ENCODE results near the gene CPSF4.
"Not testable (repeated sequence)": the region's sequence is repeated elsewhere in the genome, so short reads cannot be mapped to it uniquely, and the experiment has no call there.

Gene CPSF4

DNA sequence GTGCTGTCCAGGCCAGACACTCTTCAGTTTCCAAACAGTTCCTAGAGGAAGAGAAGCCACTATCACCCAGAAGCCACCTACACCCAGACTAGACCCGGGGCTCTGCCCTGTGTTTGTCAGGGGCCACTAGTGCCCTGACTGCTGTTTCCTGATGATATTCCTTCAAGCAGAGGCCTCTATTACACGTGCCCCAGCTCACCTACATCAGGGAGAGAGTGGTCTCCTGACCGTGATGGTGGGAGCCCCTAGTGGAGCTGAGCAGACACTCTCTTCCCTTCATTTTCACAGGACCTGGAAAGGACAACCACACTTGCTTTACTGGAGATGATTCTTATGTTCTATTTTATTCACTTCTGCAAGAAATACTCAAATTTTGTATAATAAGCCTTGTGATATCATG lies 52.1 kb downstream of the CPSF4 start:
- DNase-seq (ENCODE audit: low read depth in 2 of 2): no peak

DNA sequence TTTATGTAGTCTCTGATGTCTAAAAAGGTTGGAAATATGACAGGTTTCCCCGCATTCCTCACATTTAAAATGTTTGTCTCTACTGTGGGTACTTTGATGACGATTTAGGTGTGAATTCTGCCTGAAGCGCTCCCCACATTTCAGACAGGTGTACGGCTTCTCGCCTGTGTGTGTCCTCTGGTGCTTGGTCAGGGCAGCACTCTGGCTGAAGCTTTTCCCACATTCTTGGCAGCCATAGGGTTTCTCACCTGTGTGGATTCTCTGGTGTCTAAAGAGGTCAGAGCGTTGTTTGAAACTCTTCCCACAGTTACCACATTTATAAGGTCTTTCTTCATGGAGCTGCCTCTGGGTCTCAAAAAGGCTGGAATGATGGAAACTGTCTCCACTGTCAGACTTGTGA lies 55.1 kb downstream of the CPSF4 start:
- DNase-seq (ENCODE audit: low read depth in 2 of 2): no peak

DNA sequence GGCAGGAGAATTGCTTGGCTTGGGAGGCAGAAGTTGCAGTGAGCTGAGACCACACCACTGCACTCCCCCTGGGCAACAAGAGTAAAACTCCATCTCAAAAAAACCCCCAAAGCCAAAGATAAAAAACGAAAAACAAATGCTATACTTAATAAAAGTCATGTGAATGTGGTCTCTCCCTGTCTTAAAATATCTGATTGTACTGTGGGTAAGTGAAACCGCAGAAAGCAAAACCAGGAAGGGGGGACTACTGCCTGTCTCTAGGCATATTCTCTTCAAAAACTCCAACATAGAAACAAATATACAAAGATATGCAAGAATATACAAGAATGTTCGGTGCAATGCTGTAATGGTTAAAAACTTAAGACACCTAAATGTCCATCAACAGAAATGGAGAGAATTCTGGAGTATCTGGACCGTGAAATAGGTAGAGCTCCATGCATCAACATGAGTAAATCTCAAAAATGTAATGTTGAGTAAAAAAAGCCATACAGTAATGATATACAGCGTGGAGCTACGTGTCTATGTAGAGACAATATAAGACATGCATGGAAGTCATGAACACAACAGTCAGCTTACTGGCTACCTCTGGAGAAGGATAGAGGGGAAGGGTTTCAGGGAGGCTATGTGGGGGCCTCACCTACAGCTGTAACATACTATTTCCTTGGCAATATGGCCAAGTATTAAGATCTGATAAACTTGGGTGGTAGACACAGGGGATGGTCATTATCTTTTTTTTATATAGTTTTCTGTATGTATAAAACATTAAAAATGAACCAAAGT lies 59.2 kb downstream of the CPSF4 start:
- no peak for DNase-seq (ENCODE audit: low read depth in 2 of 2)

DNA sequence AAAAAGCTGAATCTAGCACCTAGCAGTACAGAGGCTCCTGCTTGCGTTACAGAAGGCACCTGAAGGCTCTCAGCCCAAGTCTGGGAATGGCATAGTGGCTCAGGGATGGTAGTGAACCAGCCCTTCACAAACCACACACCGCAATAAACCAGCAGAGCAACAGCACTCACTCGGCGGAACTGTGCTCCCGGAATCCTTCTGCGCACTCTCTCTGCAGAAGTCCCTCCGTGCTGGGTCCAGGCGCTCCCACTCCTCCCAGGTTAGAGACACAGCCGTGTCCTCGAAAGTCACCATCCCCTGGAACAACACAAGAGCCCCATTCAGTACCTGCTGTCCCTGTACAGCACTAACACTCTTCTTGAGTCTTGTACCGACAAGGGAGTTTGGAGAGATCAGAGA lies 59.8 kb downstream of the CPSF4 start:
- no peak for DNase-seq (ENCODE audit: low read depth in 2 of 2)

DNA sequence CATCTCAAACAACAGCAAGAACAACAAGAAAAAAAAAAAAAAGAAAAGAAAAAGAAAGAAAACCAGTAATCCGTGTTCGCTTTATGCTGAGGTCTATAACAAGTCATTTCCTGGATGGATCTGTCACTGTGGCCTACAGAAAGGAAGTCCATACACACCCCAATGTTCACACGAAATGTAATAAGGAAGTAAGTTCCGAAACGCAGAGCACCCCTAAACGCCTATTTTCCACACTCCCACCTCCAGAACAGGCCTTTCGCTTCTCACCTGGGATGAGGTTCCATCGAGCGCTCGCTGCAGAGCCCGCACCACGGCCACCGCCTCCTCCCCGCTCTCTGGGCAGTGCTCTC lies 60.6 kb downstream of the CPSF4 start:
- no peak for DNase-seq (ENCODE audit: low read depth in 2 of 2)

DNA sequence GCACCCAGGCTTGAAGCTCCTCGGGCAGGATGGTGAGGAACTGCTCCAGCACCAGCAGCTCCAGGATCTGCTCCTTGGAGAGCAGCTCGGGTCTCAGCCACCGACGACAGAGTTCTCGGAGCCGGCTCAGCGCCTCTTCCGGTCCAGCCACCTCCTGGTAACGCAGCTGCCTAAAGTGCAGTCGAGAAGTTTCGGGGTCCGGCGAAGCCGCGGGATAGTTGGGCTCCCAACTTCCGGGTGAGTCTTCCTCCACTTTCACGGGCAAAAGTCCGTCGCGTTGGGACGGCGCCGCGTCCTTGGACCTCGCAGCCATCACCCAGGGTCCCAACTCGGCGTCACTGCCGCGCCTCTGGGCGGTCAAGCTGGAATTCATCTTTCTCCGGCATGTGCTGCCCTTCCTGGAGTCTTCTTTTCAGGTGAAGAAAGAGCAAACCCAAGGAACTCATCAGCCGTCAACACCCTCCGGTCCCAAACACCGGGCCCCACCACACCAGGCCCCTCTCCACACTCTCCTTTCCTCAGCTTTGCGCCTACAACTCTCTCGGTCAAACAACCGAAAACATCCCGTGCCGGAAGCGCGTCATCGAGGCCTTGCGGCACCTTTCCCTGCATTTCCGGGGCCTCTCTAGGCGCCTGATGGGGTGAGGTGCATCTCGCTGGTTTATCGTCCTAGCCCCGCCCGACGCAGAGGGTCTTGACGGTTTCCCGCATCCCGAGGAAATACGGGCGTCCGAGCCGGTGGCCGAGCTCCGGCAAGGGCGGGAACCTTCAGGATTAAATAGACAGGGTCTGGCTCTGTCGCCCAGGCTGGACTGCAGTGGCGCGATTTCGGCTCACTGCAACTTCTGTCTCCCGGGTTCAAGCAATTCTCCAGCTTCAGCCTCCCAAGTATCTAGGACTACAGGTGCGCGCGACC lies 61.2 kb downstream of the CPSF4 start, which contains the start of gene ZNF394:
TSS of gene ZNF394 (minus strand) at position 561 of the 916 bp plus-strand sequence. CDS start at position 373, 188 bp downstream.
- DNase-seq (ENCODE audit: low read depth in 2 of 2): peak; percentile 72 to 80

DNA sequence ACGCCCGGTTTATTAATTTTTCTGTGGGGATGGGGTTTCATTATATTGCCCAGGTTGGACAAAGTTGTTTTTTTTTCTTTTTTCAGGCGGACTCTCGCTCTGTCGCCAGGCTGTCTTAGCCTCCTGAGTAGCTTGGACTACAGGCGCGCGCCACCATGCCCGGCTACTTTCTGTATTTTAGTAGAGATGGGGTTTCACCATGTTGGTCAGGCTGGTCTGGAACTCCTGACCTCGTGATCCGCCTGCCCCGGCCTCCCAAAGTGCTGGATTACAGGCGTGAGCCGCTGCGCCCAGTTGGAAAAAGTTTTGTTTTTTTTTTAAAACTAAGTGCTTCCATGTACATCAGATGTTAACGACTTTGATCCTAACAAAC lies 61.9 kb downstream of the CPSF4 start:
- no peak for DNase-seq (ENCODE audit: low read depth in 2 of 2)

DNA sequence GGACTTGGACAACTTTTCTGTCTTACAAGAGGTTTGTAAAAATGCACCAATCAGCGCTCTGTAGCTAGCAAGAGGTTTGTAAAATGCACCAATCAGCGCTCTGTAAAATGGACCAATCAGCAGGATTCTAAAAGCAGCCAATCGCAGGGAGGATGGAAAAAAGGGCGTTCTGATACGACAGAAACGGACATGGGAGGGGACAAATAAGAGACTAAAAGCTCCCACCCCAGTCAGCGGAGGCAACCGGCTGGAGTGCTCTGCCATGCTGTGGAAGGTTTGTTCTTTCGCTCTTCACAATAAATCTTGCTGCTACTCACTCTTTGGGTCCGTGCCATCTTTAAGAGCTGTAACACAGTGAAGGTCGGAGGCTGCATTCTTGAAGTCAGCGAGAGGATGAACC lies 62.5 kb downstream of the CPSF4 start:
- not testable (repeated sequence) for DNase-seq (ENCODE audit: low read depth in 2 of 2)

DNA sequence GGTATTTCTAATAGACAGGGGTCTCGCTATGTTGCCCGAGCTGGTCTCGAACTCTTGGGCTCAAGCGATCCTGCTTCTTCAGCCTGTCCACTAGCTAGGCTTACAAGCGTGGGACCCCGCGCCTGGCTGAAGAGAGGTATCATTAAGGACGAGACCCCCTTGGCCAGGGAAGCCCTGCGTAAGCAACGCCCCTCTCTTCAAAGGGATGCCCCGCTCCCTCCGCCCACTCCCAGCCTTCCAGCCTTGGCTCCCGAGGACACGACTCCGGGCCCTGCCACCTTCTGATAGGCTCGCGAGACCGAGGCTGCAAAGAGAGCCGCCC lies 65.5 kb downstream of the CPSF4 start:
- no peak for DNase-seq (ENCODE audit: low read depth in 2 of 2)

DNA sequence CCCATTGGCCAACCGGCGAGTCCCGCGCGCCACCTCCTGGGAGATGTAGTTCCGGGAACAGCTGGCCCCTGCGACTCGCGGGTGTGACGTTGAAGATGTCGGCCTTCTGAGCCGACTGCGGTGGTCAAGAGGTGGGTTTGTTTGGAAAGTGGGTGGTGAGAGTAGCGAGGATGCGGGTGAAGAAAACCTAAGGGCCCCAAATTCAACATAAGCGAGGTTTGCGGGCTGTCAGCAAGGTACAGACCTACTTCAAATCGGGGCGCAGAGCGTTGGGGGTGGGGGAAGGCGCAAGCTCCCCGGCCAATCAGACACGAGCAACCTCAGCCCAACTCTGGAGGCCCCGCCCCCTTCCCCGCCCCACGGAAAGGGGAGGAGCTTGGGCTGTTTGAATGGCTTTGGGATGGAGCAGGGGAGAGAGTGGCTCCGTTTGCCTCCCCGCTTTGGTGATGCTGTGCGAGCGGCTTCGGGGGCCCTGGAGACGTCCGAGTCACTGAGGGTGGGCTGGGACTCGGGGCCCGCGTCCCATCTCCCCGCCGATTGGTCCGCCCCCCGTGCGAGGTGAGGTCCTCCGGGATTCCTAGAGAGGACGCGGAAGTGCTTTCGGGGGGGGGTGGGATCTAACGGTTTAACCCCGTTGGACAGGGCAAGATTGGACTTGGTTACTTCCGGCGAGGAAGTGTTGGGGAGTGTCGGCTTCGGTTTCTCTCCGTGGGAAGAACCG lies 66.0 kb downstream of the CPSF4 start, which contains the start of gene ZKSCAN5:
TSS of gene ZKSCAN5 (plus strand) at position 60 of the 721 bp plus-strand sequence. CDS start 1,383 bp downstream, outside the sequence.
- DNase-seq (ENCODE audit: low read depth in 2 of 2): peak; percentile 91 to 94

DNA sequence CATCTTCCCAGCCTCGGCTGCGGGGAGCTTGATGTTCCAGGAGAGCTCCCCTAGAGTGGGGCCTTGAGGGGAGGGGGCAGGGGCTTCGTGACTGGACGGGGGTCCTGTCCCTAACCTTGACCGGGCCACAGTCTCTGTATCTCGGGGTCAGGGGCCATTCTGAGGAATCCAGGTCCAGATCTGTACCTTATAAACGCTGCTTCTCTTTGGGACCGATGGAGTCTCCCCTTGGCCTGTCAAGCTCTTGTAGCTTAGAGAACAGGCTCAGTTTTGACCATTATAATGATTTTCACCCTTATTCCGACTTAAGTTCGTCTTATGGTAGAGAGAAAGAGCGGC lies 66.5 kb downstream of the CPSF4 start:
- no peak for DNase-seq (ENCODE audit: low read depth in 2 of 2)

All from stimulated activated CD8-positive, alpha-beta memory T cell treated with anti-CD3 and anti-CD28 coated beads, Interleukin-2, amount 100 ng/mL, for 1 hour (primary cell).